Muscle layer of duodenum (tissue), 2 donors: ENCODE results near the gene RABGGTA.

Source experiments
- H3K27ac ChIP-seq: one replicate; pipeline ENCODE4 v1.7.0; 2013; ENCODE audit warnings: mild to moderate bottlenecking, low read length
- H3K27me3 ChIP-seq: one replicate; pipeline ENCODE4 v1.7.0; 2013; ENCODE audit warnings: low read depth, mild to moderate bottlenecking, control low read depth, low read length
- H3K36me3 ChIP-seq, 2 donors: one replicate each; pipeline ENCODE4 v1.7.0; 2013; ENCODE audit warnings: low read length in 2 of 2, control low read depth in 1 of 2, mild to moderate bottlenecking in 1 of 2; ENCODE audit not compliant: insufficient read depth in 2 of 2, control insufficient read depth in 1 of 2
- H3K4me1 ChIP-seq, 2 donors: one replicate each; pipeline ENCODE4 v1.7.0; 2013; ENCODE audit warnings: low read length in 2 of 2, mild to moderate bottlenecking in 2 of 2, control low read depth in 1 of 2, moderate library complexity in 1 of 2; ENCODE audit not compliant: insufficient read depth in 2 of 2, control insufficient read depth in 1 of 2
- H3K4me3 ChIP-seq, 2 donors: one replicate each; pipeline ENCODE4 v1.7.0; 2013; ENCODE audit warnings: low read length in 2 of 2, low read depth in 1 of 2, mild to moderate bottlenecking in 1 of 2
- H3K9me3 ChIP-seq, 2 donors: one replicate each; pipeline ENCODE4 v1.7.0; 2013; ENCODE audit warnings: low read length in 2 of 2, control low read depth in 1 of 2, mild to moderate bottlenecking in 1 of 2; ENCODE audit not compliant: control insufficient read depth in 1 of 2
- donor health status: healthy.

Gene RABGGTA

GRCh38 chr14:24262821-24263733 lies 8.3 kb downstream of the RABGGTA start, which contains the start of gene TGM1:
Gene TGM1 (minus strand): TSS chr14:24263177. CDS start chr14:24262352, 825 bp downstream.
- no peaks in the 10 kb centered on the region for H3K27me3 ChIP-seq
- no peaks in the 10 kb centered on the region for H3K4me1 ChIP-seq
- no peak within 1 kb of the TSS for H3K27ac ChIP-seq
- H3K36me3 ChIP-seq = peaks cover 18 to 29% of the 10 kb centered on the region in 2 donors
- no peaks in the 10 kb centered on the region for H3K9me3 ChIP-seq
- H3K4me3 ChIP-seq = no peak within 1 kb of the TSS

- Histone ChIP-seq H3K4me1 (no peaks in the 10 kb centered on the region), H3K9me3 (no peaks in the 10 kb centered on the region), H3K27me3 (no peaks in the 10 kb centered on the region), H3K4me3 (no peak overlapping the region), H3K27ac (no peak overlapping the region), H3K36me3 (peaks cover 10 to 21% of the 10 kb centered on the region in 2 donors)
Measured at GRCh38 chr14:24261969-24262327, 9.4 kb downstream of the RABGGTA start.

GRCh38 chr14:24261256-24261968 lies 10.0 kb downstream of the RABGGTA start:
- no peaks in the 10 kb centered on the region for H3K4me1 ChIP-seq
- H3K27ac ChIP-seq = no peak overlapping the region
- no peaks in the 10 kb centered on the region for H3K27me3 ChIP-seq
- H3K4me3 ChIP-seq = no peak overlapping the region
- peaks cover 5 to 16% of the 10 kb centered on the region in 2 donors for H3K36me3 ChIP-seq
- H3K9me3 ChIP-seq = no peaks in the 10 kb centered on the region

DNA sequence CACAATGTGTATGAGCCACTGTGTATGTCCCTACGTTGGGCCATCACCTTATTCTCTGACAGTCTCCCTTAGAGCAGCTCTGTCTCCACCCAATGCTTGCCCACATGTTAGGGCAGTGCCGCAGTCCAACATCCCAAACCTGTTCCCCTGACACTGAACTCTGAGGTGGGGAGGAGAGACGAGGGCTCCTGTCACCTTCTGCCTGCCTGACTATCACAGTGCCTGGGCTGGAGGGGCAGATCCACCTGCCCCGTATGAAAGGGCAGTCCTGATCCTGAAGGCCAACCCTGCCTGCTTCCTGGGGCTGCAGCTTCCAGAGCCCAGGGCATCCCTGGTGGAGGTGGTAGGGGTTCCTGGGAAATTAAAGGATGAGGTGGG lies 10.6 kb downstream of the RABGGTA start:
- H3K36me3 ChIP-seq = peaks cover 0 to 11% of the 10 kb centered on the region in 2 donors
- H3K4me1 ChIP-seq = no peaks in the 10 kb centered on the region
- no peak overlapping the region for H3K4me3 ChIP-seq
- no peak overlapping the region for H3K27ac ChIP-seq
- no peaks in the 10 kb centered on the region for H3K9me3 ChIP-seq
- no peaks in the 10 kb centered on the region for H3K27me3 ChIP-seq

DNA sequence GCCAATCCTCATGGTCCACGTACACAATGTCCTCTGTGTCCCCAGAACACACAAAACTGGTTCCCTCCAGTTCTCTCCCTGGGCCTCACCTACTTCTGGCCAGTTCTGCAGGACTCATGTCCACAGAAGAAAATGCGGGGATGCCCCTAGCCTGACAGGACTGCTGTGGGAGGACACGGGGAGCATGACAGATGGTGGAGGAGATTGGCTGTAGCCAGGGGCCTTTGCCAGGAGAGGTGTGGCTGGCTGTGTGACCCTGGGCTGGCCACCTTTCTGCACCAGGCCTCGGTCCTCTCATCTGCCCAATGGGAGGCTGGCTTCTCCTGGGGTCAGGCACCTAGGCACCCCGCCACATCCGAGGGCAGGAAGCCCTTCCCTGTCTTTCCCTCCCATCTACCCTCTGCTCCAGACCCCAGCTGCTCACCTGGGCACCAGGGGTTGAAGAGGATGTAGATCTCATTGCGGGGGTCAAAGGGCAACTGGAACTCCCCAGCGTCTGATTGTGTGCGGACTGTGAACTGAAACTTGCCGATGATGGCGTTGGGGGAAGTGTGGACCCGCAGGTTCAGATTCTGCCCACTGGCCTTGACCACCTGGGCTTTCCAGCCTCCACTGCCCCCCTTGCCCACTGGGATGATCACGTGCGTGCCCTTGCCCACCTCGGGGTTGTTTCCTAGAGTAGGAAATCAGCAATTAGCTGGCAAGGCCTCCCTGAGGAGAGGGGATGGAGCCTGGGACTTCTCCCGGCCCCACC lies 11.2 kb downstream of the RABGGTA start:
- peaks cover 0 to 9% of the 10 kb centered on the region in 2 donors for H3K36me3 ChIP-seq
- H3K4me3 ChIP-seq = no peak overlapping the region
- no peaks in the 10 kb centered on the region for H3K9me3 ChIP-seq
- no peaks in the 10 kb centered on the region for H3K4me1 ChIP-seq
- H3K27ac ChIP-seq = no peak overlapping the region
- no peaks in the 10 kb centered on the region for H3K27me3 ChIP-seq

- no peaks in the 10 kb centered on the region for H3K9me3 ChIP-seq
- no peaks in the 10 kb centered on the region for H3K27me3 ChIP-seq
- H3K4me1 ChIP-seq = no peaks in the 10 kb centered on the region
- H3K36me3 ChIP-seq = peaks cover 0 to 7% of the 10 kb centered on the region in 2 donors
- H3K4me3 ChIP-seq = no peak overlapping the region
- H3K27ac ChIP-seq = no peak overlapping the region
Measured at GRCh38 chr14:24259282-24260025, 11.9 kb downstream of the RABGGTA start.

- H3K4me1 ChIP-seq = no peaks in the 10 kb centered on the region
- H3K27ac ChIP-seq = no peak overlapping the region
- H3K9me3 ChIP-seq = no peaks in the 10 kb centered on the region
- peaks cover 0 to 7% of the 10 kb centered on the region in 2 donors for H3K36me3 ChIP-seq
- no peaks in the 10 kb centered on the region for H3K27me3 ChIP-seq
- H3K4me3 ChIP-seq = no peak overlapping the region
Measured at GRCh38 chr14:24258548-24259265, 12.7 kb downstream of the RABGGTA start.

DNA sequence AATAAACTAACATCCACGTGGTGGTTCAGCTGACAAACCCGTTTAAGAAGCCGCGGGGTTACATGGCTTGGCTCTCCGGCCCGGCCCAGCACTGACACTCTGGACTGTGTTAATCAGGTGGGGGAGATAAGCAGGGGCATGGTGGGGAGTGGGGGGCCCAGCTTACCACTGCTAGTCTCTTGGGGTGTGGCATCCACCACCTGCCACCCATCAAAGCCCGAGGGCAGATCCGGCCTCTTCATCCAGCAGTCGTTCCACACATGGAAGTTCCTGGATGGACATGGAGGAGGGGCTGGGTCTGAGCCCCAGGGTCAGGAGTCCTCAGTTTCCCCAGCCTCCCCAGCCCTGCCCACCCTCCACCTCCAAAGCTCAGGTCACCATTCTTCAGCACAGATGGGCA lies 13.3 kb downstream of the RABGGTA start:
- Histone ChIP-seq H3K4me3 (no peak overlapping the region), H3K36me3 (peaks cover 0 to 7% of the 10 kb centered on the region in 2 donors), H3K27me3 (no peaks in the 10 kb centered on the region), H3K4me1 (no peaks in the 10 kb centered on the region), H3K9me3 (no peaks in the 10 kb centered on the region), H3K27ac (no peak overlapping the region)

DNA sequence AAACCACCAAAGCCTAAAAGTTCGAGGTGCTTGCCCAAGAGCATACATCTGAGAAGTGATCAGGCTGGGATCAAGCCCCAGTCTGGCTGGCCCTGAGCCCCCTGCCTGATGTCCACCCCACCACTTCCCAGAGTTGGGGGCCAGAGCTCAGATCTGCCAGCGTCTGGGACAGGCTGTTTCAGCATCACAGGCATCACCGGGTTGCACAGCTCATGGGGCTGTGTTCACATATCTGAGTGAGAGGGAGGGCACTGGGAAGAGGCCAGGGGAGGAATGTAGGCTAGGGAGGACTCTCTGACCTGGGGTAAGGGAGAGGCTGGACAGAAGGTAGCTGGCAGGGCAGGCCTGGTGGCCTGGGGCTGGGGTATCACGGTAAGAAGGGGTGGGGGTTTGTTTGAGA lies 14.4 kb downstream of the RABGGTA start:
- H3K36me3 ChIP-seq = peaks cover 4 to 7% of the 10 kb centered on the region in 2 donors
- H3K27ac ChIP-seq = no peak overlapping the region
- no peaks in the 10 kb centered on the region for H3K9me3 ChIP-seq
- no peak overlapping the region for H3K4me3 ChIP-seq
- H3K27me3 ChIP-seq = no peaks in the 10 kb centered on the region
- no peaks in the 10 kb centered on the region for H3K4me1 ChIP-seq

GRCh38 chr14:24255931-24256711 lies 15.3 kb downstream of the RABGGTA start:
- H3K27ac ChIP-seq = no peak overlapping the region
- no peaks in the 10 kb centered on the region for H3K9me3 ChIP-seq
- peaks cover 4 to 7% of the 10 kb centered on the region in 2 donors for H3K36me3 ChIP-seq
- no peak overlapping the region for H3K4me3 ChIP-seq
- no peaks in the 10 kb centered on the region for H3K27me3 ChIP-seq
- no peaks in the 10 kb centered on the region for H3K4me1 ChIP-seq
